HG02763 (cell line): ENCODE data around the gene RHOF.

Source experiments
- ATAC-seq: cut with Tn5 transposase; IDR thresholded peaks from one replicate; pipeline ENCODE4 v1.9.1; 2021; ENCODE audit warnings: mild to moderate bottlenecking, moderate library complexity; ENCODE audit not compliant: unreplicated experiment

Gene RHOF

DNA sequence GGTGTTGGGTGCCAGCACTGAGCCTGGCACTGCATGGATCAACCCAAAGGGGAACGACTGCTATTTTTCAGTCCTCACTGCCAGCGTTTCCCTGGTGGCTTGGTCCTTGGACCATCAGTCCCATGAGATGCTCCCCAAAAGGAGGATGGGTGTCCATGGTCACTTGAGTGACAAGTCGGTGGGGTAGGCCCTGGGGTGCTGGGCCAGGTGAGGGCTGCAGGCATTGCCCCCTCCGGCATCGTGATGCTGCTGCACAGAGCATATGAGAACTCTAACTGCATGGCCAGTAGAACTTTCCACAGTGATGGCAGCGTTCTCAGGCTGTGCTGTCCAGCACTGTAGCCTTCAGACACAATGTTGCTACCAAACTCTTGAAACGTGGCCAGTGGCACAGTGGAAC is 26.6 kb upstream of the RHOF start:
- ATAC-seq: no peak

DNA sequence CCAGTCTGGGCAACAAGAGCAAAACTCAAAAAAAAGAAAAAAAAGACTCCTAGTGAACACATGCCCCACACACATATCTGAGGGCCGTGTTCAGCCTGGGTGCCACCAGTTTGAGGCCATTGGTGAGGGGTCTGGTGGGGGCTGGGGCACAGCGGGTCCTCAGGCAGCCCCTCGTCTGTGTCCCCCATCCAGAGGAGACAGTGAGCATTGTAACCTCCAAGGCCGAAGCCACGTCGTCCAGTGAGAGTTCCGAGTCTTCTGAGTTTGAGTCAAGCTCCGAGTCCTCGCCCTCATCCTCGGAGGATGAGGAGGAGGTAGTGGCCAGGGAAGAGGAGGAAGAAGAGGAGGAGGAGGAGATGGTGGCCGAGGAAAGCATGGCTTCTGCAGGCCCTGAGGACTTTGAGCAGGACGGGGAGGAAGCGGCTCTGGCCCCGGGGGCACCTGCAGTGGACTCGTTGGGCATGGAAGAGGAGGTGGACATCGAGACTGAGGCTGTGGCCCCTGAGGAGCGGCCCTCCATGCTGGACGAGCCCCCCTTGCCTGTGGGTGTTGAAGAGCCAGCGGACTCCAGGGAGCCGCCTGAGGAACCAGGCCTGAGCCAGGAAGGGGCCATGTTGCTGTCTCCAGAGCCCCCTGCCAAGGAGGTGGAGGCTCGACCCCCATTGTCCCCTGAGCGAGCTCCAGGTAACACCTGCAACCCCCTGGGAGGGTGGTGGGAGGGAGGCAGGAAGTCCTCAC is 25.9 kb upstream of the RHOF start:
- ATAC-seq: no peak

DNA sequence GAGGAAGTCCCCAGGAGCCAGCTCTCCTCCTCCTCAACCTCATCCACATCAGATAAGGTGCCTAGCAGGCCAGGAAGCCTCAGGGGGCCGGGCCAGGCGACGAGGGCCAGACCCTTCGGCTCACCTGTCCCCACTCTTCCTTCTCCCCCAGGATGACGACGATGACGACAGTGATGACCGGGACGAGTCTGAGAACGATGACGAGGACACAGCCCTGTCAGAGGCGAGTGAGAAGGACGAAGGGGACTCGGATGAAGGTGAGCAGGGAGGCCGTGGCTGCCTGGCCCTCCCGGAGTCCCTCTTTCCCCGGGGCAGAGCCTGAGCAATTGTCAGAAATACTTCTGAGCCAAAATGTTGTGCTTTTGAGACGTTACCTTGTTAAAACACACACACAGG is 24.2 kb upstream of the RHOF start:
- no peak for ATAC-seq

DNA sequence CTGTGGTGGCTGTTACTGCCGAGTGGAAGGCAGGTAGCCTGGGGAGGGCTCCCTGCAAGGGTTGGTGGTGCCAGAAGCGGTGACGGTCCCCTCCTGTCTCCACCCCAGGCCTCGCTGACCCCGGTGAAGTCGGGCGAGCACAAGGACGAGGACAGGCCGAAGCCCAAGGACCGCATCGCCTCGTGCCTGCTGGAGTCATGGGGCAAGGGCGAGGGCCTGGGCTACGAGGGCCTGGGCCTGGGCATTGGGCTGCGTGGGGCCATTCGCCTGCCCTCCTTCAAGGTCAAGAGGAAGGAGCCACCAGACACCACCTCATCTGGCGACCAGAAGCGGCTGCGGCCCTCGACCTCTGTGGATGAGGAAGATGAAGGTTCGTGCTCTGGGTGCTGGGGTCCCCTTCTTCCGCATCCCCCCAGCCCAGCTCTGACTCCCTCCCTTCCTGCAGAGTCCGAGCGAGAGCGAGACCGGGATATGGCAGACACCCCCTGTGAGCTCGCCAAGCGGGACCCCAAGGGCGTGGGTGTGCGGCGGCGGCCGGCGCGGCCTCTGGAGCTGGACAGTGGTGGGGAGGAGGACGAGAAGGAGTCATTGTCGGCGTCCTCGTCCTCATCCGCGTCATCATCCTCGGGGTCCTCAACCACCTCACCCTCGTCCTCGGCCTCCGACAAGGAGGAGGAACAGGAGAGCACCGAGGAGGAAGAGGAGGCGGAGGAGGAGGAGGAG is 23.6 kb upstream of the RHOF start:
- no peak for ATAC-seq

DNA sequence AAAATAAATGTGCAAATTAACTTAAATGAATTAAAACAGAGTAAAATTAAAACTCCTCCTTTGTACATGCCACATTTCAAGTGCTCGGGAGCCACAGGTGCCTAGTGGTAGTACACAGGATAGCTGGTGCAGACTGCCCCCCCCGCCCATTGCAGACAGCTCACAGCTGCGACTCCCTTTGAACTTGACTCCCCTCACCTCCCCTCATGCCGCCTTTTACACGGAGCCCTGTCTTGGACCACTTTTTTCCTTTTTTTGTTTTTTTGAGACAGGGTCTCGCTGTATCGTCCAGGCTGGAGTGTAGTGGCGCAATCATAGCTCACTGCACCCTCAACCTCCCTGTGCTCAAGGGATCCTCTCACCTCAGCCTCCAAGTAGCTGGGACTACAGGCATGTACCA is 21.8 kb upstream of the RHOF start:
- ATAC-seq: no peak

DNA sequence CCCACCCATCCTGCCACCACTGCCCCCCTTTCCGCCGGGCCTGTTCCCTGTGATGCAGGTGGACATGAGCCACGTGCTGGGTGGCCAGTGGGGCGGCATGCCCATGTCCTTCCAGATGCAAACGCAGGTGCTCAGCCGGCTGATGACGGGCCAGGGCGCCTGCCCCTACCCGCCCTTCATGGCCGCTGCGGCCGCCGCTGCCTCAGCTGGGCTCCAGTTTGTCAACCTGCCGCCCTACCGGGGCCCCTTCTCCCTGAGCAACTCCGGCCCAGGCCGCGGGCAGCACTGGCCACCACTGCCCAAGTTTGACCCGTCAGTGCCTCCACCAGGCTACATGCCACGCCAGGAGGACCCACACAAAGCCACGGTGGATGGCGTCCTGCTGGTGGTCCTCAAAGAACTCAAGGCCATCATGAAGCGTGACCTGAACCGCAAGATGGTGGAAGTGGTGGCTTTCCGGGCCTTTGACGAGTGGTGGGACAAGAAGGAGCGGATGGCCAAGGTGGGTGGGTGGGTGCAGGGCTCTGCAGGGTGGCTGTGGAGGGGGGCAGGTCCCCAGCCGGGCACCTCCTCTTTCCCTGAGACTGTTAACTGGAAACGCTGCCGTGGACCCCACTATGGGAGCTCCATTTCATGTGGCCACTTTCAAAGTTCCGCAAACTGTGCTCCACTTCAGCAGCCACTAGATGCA is 21.1 kb upstream of the RHOF start:
- no peak for ATAC-seq

DNA sequence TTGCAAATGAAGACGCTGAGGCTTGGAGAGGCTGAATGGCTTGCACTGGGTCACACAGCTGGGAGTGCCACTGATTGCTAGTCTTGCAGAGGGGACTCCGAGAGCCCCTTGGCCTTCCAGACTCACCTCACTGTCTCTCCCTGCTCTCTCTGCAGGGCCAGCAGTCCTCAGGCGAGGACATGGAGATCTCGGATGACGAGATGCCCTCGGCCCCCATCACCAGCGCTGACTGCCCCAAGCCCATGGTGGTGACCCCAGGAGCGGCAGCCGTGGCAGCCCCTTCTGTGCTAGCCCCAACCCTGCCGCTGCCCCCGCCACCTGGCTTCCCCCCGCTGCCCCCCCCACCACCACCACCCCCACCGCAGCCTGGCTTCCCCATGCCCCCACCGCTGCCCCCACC is 20.5 kb upstream of the RHOF start:
- ATAC-seq: no peak

DNA sequence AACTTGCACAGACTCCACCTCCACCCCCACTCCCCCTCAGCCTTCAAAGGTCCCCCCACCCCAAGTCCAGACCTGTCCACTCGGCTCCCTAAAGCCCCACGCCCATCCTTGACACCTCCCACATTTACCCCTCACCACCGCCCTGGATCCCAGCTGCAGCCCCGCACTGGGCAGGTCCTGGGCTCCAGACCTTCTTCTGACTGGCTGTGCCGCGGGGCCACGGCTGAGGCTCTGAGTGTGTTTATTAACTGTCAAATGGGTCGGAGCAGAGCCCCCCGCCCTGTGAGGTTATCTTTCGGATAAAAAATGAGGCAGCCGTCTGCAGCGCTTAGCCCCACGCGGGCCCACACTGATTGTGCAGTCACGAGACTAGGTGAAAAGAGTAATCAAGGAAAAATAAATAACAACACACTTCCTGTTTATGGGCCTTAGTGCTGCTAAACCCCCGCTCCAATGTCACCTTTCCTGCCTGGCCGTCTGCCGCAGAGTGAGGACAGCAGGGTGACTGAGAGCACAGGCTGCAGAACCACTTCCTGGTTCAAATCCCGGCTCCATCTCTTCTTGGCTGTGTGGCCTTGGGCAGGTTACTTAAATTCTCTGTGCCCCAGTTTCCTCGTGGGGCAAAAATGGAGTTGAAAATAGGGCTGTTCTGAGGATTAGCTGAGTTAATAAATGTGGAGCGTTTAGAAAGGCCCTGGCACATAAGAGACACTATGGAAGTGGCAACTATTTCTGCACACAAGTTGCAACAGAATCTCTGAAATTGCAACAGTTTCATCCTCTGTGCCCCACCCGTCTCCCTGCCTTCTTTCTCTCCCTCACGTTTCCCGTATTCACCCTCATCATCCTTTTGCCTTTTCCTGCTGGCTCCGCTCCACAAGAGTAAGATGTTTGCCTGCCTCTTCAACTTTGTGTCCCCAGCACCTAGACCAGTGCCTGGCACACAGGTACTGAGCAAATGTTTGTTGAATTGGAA is 19.7 kb upstream of the RHOF start:
- no peak for ATAC-seq

DNA sequence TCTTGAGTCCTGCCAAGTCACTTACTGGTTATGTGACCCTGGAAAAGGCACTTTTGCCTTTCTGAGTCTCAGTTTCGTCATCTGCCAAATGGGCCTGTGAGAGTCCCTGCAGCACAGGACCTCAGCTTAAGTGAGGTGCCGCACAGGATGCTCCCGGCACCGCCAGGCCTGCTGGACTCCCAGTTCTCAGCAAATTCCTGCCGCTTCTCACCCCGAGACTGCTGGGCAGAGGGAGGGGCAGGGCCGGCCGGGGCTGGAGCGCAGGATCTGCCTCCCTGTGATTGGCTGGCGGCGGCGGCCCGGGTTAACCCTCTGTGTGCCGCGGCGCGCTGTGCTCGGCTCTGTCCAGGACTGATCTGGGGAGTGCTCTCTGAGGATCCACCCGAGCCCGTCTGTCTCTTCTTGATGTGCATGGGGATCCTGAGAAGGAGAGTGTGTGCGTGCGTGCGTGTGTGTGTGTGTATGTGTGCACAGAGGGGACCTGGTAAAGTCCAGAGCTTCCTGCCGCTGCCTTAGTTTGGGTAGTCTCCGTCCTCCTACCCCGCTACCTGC is 18.9 kb upstream of the RHOF start:
- peak; percentile 22 for ATAC-seq

DNA sequence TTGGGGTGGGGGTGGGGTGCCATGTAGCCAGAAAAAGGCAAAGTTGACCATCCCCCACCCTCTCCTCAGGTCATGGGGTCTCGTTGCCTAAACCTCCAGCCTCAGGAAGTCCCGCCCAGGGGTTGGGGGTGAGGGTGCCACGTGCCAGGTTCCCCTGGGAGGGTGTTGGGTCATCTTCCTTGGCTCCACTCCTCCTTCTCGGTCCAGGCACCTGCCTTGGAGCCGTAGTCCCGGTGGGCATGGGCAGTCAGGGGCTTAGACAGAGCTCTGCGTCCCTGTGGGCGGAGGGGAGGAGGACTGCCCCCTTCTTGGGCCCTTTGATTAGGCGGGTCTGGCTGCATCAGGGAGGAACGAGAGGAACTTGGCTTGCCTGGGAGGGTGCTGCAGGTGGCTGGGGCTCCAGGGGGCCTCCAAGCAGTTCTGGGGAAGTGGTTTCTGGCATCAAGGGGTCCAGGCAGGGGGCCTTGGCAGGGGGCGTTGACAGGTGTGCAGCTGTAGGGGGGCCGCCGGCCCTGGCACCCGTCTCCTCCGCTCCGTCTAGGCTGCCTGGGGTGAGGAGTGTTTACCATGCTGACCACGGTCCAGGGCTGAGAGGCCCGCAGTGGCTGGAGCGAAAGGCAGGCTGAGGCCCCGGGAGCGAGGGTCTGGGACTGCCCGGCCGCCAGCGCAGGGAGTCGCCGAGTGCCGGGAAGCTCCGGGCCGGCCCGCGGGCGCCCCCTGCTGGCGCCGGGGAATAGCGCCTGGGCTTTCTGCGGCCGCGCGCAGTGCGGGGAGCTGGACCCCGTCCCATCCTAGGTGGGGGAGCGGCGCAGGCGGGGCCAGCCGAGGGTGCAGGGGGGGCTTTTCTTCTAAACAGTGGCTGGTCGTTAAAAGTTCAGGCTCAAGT is 18.2 kb upstream of the RHOF start:
- ATAC-seq: peak; percentile 60

DNA sequence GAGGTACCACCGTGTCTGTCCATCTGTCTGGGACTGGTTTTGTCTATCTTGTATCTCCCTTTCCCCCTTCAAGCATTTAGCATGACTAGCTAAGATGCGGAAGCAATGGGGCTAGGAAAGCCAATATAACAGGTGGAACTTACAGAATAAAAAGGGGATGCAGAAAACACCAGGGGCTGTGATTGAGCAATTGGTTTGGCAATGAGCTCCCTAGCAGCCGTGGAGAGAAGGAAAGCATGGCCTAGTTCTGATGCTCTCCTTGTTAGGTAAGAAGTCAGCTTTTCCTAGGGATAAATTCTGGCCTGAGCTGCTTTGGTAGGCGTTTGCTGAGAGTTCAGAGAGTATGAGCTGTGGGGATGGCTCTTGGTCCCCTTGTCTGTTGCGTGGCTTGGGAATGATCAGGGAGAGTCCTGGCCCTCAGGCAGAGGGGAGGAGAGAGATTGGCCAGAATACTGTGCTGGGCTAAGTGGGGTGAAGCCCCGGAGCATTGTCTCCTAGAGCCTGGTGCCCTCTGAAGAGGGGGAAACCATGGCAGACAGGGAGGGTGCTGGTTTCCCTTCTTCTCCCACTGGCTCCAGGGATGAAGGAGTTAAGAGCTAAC is 17.4 kb upstream of the RHOF start:
- no peak for ATAC-seq

DNA sequence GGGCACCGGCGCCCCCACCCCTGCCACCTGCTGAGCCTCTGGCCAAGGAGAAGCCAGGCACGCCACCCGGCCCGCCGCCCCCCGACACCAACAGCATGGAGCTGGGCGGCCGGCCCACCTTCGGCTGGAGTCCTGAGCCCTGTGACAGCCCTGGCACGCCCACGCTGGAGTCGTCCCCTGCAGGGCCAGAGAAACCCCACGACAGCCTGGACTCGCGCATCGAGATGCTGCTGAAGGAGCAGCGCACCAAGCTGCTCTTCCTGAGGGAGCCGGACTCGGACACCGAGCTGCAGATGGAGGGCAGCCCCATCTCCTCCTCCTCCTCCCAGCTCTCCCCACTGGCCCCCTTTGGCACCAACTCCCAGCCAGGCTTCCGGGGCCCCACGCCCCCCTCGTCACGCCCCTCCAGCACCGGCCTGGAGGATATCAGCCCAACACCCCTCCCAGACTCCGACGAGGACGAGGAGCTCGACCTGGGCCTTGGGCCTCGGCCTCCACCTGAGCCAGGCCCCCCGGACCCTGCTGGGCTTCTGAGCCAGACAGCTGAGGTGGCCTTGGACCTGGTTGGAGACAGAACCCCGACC is 16.8 kb upstream of the RHOF start:
- no peak for ATAC-seq

DNA sequence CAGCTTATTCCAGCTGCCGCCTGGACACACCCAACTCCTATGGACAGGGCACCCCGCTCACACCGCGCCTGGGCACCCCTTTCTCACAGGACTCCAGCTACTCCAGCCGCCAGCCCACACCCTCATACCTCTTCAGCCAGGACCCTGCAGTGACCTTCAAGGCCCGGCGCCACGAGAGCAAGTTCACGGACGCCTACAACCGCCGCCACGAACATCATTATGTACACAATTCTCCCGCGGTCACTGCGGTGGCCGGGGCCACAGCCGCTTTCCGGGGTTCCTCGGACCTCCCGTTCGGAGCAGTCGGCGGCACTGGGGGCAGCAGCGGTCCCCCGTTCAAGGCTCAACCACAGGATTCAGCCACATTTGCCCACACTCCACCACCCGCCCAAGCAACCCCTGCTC is 16.2 kb upstream of the RHOF start:
- no peak for ATAC-seq

DNA sequence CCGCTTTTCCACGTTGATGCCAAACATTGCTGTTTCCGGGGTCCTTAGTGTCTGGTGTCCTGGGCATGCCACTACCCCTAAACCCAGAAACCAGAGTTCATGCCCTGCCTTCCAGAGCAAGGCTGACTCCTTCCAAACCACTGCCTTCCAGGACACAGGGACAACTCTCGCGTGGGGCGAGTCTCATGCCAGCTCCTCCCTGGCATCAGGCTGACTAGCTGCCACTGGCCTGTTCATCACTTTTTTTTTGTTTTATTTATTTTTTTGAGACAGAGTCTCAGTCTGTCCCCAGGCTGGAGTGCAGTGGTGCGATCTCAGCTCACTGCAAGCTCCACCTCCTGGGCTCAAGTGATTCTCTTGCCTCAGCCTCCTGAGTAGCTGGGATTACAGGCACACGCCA is 15.1 kb upstream of the RHOF start:
- ATAC-seq: no peak

DNA sequence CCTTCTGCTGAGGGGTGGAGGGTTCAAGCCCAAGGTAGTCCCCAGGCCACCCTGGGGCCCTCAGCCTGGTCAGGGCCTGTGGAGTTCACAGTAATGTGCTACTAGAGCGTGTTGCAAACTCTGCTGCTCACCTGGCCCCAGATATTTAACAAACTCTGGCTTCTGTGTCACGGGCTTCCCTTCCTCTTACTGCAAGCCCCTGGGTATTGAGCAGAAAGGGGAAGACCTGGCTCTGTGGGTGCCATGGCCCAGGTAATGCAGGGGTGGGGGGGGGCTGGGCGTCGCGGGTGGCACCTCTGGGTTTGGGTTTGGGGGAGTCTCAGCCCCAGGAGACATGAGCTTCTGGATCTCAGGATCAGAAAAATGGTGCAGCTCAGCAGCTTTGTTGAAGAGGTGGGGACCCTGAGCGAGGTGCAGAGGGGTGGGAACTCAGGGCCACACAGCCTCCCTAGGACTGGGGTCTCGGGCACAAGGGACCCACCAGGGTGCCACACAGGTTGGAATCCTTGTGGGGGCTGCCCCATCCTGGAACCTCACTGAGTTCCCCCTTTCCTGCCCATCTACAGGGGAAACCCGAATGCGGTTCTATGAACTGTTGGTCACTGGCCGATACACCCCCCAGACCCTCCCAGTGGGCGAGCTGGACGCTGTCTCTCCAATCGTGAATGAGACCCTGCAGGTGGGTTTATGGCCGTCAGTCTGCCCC is 14.3 kb upstream of the RHOF start:
- ATAC-seq: no peak

DNA sequence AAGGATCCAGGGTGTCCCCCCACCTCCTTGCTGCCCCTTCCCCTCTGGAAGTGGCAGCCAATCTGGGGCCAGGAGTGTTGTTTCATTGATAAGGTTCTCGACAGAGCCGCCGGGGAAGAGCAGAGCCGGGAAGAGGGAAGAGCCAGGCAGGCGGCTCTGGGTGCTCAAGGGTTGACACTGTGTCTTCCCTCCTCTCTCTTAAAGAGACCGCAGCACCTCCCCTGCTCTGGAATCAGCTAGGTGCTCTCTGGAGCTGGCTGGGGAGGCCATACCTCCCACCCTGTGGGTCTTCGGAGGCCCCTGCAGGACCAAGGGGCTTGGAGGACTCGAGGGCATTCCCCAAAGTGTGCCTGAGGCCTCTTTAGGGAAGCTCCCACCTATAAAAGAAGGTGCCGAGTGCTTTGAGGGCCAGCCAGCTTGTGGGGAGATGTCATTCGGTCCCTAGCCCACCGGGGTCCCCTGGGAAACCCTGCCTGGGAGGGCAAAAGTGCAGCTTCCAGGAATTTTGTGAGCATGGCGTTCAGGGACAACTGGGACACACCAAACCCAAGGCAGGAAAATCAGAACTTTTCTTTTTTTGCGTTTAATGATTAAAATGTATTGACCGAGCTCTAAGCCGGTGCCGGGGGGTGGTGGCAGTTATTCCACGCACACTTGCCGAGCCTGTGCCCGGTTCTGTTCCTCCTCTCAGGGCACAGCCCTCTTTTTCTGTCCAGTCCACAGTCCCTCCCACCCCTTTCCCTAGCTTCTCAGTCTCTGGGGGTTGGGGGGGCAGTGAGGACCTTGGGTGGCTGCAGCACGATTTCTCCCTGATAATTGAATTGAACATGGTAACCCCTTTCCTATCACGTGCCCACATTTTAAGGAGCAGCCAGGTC is 13.3 kb upstream of the RHOF start:
- ATAC-seq: no peak

DNA sequence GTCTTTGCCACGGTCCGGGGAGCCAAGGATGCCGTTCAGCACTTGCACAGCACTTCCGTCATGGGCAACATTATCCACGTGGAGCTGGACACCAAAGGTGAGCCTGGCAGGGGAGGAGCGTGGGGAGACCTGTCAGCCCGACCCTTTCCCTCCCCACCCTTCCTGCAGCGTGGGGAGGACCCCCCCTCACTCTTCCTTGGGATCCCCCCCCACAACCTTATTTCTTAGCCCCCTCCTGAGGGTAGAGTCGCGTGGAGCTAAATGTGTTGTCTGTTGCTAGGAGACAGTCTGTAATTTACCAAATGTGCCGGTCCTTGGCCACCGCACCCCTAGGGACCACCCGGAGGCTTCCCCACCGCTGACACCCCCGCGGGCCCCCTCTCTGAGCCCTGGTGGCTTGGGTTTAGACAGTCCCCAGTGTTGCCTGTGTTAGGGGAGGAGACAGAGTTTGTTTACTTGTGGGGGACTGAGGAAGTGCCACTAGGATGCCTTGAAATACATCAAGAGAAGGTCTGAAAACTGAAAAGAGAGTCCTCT is 12.6 kb upstream of the RHOF start:
- ATAC-seq: no peak
